Fibroblast of mammary gland (primary cell): ENCODE results near the gene KRTAP10-4.

Experiments used
- DNase-seq: peaks from one replicate; pipeline ENCODE4 v3.0.0-alpha.2; 2010; ENCODE audit warnings: low read depth
- H3K4me3 ChIP-seq: 2 replicates; pipeline ENCODE4 v1.5.1; 2011; ENCODE audit warnings: low read depth, mild to moderate bottlenecking, low read length, moderate library complexity; ENCODE audit not compliant: control insufficient read depth
- TF ChIP-seq, protein P1 (sequence below): conservative IDR thresholded peaks from 2 replicates; pipeline ENCODE4 v1.5.1; 2011; ENCODE audit warnings: low read depth, low read length, inconsistent platforms; ENCODE audit not compliant: control insufficient read depth, insufficient read depth

Gene KRTAP10-4

DNA sequence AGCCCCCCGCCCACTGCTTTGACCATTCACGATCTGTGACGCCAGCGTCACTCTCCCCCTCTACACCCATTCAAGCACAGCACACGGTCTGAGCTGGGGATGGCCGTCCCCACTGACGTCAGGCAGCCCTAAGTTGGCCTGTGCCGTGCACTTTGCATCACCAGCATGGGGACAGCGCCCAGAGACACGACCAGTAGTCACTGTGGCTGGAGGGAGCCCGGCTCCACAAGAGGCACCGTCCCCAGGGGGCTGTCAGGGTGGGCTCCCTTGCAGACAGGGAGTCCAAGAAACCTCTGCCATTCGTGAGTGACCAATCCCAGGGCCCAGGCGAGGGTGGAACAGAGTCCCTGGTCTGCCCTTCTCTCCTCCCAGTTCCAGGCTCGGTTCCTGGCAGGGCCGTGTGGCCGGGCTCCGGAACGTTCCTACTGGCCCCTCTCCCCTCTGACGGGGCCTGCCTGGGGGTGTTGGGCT is 40.7 kb downstream of the KRTAP10-4 start:
- H3K4me3 ChIP-seq = no peak overlapping the region
- DNase-seq = no peak
- TF ChIP-seq, protein P1, sequence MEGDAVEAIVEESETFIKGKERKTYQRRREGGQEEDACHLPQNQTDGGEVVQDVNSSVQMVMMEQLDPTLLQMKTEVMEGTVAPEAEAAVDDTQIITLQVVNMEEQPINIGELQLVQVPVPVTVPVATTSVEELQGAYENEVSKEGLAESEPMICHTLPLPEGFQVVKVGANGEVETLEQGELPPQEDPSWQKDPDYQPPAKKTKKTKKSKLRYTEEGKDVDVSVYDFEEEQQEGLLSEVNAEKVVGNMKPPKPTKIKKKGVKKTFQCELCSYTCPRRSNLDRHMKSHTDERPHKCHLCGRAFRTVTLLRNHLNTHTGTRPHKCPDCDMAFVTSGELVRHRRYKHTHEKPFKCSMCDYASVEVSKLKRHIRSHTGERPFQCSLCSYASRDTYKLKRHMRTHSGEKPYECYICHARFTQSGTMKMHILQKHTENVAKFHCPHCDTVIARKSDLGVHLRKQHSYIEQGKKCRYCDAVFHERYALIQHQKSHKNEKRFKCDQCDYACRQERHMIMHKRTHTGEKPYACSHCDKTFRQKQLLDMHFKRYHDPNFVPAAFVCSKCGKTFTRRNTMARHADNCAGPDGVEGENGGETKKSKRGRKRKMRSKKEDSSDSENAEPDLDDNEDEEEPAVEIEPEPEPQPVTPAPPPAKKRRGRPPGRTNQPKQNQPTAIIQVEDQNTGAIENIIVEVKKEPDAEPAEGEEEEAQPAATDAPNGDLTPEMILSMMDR = no peak

DNA sequence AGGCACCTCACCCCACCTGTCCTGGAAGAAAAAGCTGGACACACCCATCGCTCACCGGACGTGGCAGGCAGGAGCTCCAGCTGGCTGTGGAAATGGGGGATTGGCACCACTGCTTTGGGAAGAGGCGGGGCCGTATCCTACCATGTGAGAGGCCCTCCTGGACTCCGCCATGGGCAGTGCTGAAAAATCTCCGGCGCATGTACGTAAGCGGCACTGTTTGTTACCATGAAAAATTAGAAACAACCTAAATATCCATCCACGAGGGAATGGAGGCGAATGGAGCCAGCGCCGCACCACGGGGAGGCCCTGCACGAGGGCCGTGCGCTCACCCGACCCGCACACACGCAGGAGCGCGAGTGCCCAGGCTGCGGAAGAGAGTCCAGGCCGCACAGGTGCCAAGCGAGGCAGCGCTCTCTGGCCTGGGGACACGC is 41.4 kb downstream of the KRTAP10-4 start:
- TF ChIP-seq, protein P1 = no peak
- no peak for DNase-seq

DNA sequence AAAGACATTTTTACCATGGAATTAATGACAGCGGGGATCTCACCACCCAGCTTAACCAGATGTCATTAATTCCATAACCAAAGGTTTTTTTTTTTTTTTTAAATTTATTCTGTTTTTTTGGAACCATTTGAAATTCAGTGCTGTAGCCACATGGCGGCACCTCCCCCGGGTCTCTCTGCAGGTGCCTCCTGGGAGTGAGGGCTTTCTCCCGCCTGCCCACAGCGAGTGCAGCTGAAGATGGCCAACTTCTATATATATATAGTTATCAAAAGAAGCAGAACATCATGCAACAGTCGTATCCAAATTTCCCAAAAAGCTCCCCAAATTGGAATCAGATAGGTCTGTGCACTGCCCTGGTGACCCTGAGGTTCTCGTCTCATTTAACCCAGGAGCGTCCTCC is 41.9 kb downstream of the KRTAP10-4 start:
- DNase-seq = no peak
- TF ChIP-seq, protein P1 = no peak
- H3K4me3 ChIP-seq = no peak overlapping the region

More for the DNA sequence above, 41.4 kb downstream of the KRTAP10-4 start:
- no peak overlapping the region for H3K4me3 ChIP-seq

DNA sequence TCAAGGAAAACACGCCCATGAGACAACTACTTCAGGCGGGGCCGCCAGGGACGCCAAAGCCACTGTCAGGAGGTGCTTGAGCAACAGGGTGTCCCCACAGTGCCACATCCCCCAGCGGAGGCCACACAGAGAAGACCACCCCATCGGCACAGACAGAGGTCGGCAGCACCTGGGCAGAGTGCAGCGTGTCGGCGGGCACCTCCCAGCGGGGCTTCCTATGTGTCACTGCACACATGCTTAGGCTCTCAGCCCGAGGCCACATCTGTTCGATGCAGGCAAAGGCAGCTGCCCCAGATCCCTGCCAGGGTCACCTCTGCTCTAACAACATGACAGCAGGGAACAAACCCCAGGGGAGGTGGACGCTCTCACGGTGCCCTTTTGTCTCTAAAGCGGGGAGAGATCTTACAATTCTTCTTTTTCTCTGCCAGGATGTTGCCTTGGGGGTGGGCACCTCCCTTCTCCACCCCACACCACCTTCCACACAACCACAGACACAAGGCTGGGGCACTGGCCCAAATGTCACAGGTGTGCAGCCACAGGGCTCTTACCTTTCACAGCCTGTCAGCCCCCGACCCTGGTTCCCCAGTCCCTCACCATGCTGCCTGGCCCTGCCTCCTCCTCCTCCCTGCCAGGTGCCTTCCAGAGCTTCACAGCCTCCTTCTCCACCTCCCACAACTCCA is 42.5 kb downstream of the KRTAP10-4 start:
- no peak overlapping the region for H3K4me3 ChIP-seq
- TF ChIP-seq, protein P1 = no peak
- no peak for DNase-seq

DNA sequence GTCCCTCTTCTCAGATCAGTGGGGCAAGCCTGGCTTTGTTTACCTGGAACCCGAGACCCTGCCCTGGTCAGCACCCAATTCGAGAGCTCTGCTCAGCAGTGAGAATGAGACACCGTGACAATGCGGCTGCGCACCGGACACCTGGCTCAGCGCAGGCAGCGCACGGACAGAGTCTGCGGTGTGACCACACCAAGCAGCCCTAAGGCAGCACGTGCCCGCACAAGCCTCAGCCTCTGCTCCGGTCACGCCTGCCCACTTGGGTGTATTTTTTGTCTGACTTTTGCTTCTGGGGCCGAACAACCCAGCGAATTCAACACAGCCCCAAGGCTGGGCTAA is 43.0 kb downstream of the KRTAP10-4 start:
- TF ChIP-seq, protein P1 = no peak
- no peak overlapping the region for H3K4me3 ChIP-seq
- no peak for DNase-seq

DNA sequence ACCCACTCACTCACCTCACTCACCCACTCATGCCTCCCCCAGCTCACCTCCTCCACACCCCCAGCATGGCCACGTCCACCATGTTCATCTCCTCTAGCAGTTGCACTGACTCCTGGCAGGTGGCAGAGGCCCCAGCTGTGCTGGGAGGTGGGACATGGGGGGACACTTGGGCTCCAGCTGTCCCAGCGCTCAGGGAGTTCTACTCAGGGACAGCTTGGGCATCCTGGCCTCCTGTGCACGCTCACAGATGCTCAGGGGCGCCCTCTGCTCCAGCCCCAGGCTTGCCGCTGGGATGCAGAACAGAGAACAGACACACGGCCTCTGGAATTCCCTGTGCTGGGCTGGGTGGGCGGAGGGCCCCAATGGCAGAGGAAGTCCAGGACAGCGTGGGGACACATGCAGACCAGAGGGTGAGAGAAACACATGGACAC is 43.6 kb downstream of the KRTAP10-4 start:
- DNase-seq = no peak
- H3K4me3 ChIP-seq = no peak overlapping the region
- TF ChIP-seq, protein P1 = no peak
